HG02852 (cell line): Measurements from ENCODE around the gene BAK1.
A peak's percentile ranks its signal among the peaks of the same experiment; 100 is the strongest.
"Not testable (repeated sequence)": the region's sequence is repeated elsewhere in the genome, so short reads cannot be mapped to it uniquely, and the experiment has no call there.

Experiments
- ATAC-seq: cut with Tn5 transposase; IDR thresholded peaks from one replicate; pipeline ENCODE4 v1.9.1; 2021; ENCODE audit warnings: mild to moderate bottlenecking, moderate library complexity; ENCODE audit not compliant: unreplicated experiment

BAK1 gene

GRCh38 chr6:33609019-33609418, 28.9 kb upstream of the BAK1 start:
- ATAC-seq = no peak

DNA sequence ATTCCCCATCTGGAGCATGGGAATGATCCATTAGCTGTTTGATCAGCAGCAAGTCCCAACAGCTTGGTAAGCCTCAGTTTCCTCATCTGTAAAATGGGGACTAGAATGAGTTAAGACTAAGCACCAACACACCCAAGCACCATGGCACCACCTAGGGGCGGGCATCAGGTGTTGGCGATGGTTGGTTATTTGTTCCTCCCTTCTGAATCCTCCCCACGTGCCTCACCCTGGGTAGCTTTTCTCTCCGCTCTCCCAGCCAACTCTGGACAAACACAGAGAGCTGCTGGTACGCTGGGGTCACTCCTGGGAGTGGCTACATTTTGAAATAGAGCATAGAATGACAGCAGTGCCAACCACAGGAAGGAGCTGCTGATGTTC, 27.7 kb upstream of the BAK1 start:
- ATAC-seq = no peak

DNA sequence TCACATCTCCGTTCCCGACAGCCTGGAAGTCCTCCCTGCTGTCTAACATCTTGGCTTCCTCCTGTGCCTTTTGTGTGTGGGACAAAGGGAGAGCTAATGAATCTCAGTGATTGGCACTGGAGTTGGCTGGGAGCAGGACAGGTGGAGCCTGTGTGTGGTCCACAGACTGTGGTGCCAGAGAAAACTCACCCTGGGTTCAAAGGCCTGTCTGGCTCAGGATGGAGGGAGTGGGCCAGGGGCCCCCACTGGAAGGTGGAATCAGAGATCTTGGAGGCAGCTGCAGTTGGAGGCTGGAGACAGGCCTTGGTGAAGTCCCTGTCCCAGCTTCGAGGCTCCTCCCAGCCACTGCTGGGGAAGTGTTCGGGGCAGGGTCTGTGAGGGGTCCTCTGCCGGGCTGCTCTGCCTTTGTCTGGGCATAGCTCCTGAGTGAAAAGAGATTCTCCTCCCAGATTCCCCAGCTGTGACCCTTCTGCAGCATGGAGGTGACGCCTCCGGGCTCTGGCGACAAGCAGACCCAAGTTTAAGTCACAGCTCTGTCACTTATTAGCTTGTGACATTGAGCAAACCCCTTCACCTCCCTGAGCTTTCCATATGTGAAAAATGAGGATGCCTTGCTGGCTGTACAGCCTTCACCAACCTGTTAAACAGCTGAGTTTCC, 27.2 kb upstream of the BAK1 start:
- ATAC-seq = no peak

DNA sequence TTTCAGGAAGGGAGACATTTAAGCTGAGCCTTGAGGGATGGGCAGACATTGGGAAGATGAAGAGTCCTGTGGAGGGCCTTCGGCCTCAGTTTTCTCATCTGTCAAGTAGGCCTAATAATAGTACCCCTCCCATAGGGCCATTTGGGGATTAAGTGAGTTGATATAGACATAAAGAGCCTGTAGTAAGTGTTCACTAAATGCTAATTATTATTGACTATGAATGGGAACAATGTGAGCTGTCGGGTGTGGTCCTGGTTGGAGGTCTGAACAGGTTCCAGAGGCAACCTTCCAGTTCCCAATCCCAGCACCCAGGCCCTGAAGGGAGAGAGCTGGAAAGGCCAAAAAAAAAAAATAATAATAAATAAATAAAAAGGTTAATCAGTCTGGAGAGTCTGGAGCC, 26.6 kb upstream of the BAK1 start:
- no peak for ATAC-seq

DNA sequence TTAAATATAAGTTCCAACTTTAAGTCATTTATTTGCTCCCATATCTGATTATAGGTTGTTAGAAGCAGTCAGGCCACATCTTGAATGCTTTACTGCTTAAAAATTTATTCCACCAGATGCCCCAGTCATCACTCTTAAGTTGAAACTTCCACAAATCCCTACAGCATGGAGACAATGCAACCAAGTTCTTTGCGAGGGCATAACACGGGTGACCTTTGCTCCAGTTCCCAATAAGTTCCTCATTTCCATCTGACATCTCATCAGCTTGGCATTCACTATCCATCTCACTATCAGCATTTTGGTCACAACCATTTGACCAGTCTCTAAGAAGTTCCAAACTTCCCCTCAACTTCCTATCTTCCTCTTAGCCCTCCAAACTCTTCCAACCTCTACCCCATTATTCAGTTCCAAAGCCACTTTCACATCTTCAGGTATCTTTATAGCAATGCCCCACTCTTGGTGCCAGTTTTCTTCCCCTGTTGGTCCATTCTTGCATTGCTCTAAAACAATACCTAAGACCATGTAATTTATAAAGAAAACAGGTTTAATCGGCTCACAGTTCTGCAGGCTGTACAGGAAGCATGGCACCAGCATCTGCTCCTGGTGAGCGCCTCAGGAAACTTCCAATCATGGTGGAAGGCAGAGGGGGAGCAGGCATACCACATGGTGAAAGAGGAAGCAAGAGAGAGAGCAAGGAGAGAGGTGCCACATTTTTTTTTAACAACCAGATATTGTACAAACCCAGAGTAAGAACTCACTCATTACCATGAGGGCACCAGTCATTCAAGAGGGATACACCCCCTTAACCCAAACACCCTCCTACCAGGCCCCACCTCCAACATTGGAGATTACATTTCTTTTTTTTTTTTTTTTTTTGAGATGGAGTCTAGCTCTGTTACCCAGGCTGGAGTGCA, 25.1 kb upstream of the BAK1 start:
- ATAC-seq = no peak

DNA sequence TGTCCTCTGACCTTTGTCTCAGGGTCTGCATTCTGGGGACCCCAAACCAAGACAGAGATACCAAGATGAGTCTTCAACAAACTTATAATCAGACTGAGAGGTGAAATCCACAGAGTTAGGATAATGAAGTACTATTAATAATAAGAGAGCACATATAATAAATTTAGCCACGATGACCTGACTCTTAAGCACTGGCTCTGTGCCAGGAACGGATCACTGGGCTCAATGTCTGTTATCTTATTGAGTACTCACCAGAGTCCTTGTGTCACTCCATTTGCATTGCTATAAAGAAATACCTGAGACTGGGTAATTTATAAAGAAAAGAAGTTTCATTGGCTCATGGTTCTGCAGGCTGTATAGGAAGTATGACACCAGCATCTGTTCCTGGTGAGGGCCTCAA, 22.1 kb upstream of the BAK1 start:
- no peak for ATAC-seq

GRCh38 chr6:33600761-33601160, 20.7 kb upstream of the BAK1 start:
- no peak for ATAC-seq

- no peak for ATAC-seq
Measured at GRCh38 chr6:33599413-33599938, 19.4 kb upstream of the BAK1 start.

GRCh38 chr6:33597551-33598322, 17.7 kb upstream of the BAK1 start:
- no peak for ATAC-seq

GRCh38 chr6:33596894-33597293, 16.8 kb upstream of the BAK1 start:
- ATAC-seq = not testable (repeated sequence)

DNA sequence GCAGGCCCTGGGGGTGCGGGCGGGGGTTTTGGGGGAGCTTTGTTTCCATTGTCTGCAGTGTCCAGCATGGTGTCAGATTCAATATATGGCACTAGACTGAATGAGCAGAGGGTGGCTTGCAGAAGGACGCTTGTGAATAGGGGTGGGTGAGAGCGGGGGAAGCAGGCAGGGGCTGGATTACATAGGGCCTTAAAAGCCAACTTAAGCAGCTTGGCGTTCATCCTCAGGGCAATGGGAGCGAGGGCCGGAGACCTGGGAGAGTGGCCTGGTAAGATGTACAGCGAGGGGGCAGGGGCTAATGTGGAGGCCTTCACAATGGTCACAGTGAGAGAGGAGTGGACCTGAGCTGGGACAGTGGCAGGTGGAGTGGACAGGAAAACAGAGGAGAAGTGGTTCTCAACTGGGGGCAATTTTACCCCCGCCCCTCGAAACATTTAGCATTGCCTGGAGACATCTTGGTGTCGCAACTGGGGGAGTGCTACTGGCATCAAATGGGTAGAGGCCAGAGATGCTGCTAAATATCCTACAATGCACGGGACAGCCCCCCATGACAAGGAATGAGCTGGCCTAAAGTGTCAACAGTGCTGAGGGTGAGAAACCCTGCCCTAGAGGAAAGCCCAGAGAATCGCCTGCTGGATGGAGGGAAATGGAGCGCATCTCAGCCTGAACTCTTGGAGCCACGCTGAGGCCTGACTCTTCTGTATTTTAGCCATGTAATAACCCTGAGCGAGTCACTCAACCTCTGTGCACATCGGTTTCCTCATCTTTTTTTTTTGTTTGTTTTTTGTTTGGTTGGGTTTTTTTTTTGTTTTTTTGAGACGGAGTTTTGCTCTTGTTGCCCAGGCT, 15.1 kb upstream of the BAK1 start:
- no peak for ATAC-seq

GRCh38 chr6:33593414-33593727, 13.3 kb upstream of the BAK1 start:
- ATAC-seq = no peak

- ATAC-seq = peak; percentile 47
Measured at GRCh38 chr6:33592595-33593413, 12.7 kb upstream of the BAK1 start.

- ATAC-seq = no peak
Measured at GRCh38 chr6:33592280-33592594, 12.2 kb upstream of the BAK1 start.

DNA sequence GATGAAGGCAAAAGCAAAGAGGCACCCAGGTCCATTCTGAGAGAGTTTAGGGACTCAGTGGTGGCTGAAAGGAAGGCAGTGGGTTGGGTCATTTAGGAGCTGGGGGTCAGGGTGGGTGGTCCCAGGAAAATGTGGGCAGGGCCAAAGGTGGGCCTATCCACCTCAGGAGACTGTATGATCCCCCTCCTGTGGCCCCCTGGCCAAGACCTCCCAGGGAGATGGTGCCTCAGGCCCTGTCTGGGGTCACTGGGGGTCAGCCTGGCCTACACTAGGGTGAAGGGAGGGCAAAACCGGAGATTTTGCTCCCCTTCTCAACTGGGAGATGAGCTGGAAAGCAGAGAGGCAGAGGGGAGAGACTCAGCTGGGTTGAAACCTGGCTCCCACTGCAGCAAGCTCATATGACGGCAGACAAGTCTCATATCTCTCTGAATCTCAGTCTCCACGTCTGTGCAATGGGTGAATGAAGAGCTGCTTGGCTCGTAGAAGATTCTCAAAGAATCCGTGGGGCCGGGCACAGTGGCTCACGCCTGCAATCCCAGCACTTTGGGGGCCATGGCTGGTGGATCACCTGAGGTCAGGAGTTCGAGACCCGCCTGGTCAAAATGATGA, 11.5 kb upstream of the BAK1 start:
- no peak for ATAC-seq

- no peak for ATAC-seq
Measured at GRCh38 chr6:33590531-33591198, 10.6 kb upstream of the BAK1 start.

DNA sequence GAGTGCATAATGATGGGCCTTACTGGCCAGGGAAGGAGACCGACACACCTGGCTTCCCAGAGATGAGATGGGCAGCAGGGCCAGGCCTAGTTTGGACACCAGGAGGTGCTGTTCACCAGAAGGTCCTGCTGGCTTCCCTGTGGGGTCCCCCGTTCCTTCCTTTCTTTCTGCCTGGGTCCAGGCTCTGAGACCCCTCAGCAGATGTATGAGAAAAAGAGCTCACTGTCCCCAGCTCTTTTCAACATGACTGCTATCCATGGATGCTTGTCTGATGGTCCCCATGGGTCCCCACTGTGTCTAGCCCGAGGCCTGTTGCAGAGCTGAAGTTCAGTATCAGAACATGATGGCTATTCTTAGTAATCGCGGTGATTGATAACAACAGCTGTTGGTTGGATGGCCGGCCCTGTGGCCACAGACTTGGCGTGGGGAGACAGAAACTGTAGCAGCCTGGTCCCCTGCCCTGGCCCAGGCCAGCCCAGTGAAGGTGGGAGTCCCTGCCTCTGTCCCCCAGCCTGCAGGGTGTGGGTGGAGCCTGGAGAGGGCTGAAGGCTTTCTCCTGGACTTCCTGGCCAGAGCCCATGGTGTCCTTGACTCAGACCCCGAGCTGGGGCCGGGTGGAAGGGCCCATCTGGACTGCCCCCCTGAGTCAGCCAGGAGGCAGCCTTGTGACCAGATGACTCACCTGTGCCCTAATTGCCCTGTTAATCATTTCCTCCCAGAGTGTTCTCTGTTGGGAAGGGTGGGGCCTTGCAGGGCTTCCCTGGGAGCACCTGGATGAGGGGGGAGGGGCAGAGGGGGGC, 9.9 kb upstream of the BAK1 start:
- no peak for ATAC-seq

GRCh38 chr6:33589392-33589730, 9.3 kb upstream of the BAK1 start:
- no peak for ATAC-seq
